ENCODE data around the gene DPYD. TPM values are rescaled to one million over a fixed set of nuclear protein-coding genes. Genes with fewer than 3 reads are reported as not detected.

The DPYD gene
- total and polyA plus RNA-seq, 9 of the 15 experiments (the other 6 are each of a cell fraction or from before 2014, with no cell fraction given), result 0.03 to 0.25 (median 0.08) TPM; not detected in 2

DNA sequence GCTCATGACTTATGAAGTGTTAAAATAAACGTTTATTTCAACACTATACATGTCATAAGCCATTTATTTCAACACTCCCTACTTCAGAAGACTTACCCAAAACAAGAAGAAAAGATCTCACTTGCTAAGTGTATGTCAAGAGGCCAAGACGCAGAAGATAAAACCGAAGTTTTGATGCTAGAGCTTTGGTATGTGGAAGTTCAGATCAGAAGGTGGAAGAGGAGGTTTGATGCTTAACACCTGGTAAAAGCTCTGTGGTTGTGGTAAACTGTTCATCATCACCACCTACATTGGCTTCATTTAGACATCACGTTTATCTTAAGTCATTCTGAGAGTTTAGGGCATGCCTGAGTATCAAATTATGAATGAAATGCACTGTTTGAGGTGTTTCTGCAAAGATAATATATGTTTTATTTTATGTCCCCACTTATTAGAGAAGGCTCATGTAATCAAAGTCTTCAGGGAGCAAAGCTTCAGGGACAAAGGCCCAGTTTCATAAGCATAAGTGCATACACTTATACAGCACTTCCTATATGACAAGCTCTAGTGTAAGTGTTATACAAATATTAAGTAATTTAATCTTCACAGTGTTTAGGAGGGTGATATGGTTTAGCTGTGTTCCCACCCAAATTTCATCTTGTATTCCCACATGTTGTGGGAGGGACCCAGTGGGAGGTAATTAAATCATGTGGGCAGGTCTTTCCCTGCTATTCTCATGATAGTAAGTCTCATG, 665.9 kb downstream of the DPYD start:
- Histone ChIP-seq H3K27me3 (ENCODE audit: control insufficient read depth in 2 of 2, insufficient read depth in 2 of 2, low read length in 2 of 2) (no peaks in the 10 kb centered on the region), H4K20me1 (replicated peaks; ENCODE audit: control insufficient read depth, insufficient read depth, low read length) (no peaks in the 10 kb centered on the region), H3K4me3 (no peak overlapping the region), H3K4me2 (ENCODE audit: insufficient read depth, low read length) (no peak overlapping the region), H3K27ac (ENCODE audit: extremely low read depth, low read depth, low read length) (no peak overlapping the region), H3K9me3 (replicated peaks; ENCODE audit: control insufficient read depth, insufficient read depth, low read depth, low read length) (no peaks in the 10 kb centered on the region), H3K9me1 (ENCODE audit: control insufficient read depth, insufficient read depth, low read length) (no peaks in the 10 kb centered on the region), H2AFZ (ENCODE audit: low read depth, low read length) (no peak overlapping the region), H3K36me3 (ENCODE audit: control insufficient read depth, insufficient read depth, low read length) (no peaks in the 10 kb centered on the region), H3K4me1 (replicated peaks in 1 of 2; ENCODE audit: control insufficient read depth in 2 of 2, insufficient read depth in 2 of 2, low read length in 2 of 2) (no peaks in the 10 kb centered on the region), H3K79me2 (ENCODE audit: control insufficient read depth, insufficient read depth, low read length) (no peaks in the 10 kb centered on the region), H3K9ac (ENCODE audit: insufficient read depth in 1 of 2, low read depth in 2 of 2, low read length in 2 of 2) (no peak overlapping the region)
- in situ Hi-C loops (cut with MboI), result no loop called here
- 0% methylated on average over 4 of the region's 4 CpGs for WGBS (ENCODE audit: insufficient coverage, low coverage, missing lambda C conversion rate)
- DNase-seq (ENCODE audit: extremely low read depth in 1 of 4, low spot score in 3 of 4), result no peak
- intact Hi-C loops (cut with micrococcal nuclease), result no loop called here
- no TSS peak for BruUV-seq (replicated peaks)
- ChIA-PET POLR2A (no interaction called here), CTCF (ENCODE audit: low intra/inter-chr PET ratio) (no interaction called here)
- no peak for TF ChIP-seq GATA2 (CRISPR knock-in tag; IDR thresholded peaks at IDR 0.05)
- TF ChIP-seq NR4A1 (CRISPR knock-in tag; IDR thresholded peaks at IDR 0.05), result no peak
- no peak for TF ChIP-seq NR4A1 (tag; IDR thresholded peaks at IDR 0.05)
- TF ChIP-seq, protein P1, sequence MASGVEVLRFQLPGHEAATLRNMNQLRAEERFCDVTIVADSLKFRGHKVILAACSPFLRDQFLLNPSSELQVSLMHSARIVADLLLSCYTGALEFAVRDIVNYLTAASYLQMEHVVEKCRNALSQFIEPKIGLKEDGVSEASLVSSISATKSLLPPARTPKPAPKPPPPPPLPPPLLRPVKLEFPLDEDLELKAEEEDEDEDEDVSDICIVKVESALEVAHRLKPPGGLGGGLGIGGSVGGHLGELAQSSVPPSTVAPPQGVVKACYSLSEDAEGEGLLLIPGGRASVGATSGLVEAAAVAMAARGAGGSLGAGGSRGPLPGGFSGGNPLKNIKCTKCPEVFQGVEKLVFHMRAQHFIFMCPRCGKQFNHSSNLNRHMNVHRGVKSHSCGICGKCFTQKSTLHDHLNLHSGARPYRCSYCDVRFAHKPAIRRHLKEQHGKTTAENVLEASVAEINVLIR (CRISPR knock-in tag; IDR thresholded peaks at IDR 0.05), result no peak
- TF ChIP-seq ZNF589 (CRISPR knock-in tag; IDR thresholded peaks at IDR 0.05; ENCODE audit: low read depth), result no peak
- TF ChIP-seq, protein P2, sequence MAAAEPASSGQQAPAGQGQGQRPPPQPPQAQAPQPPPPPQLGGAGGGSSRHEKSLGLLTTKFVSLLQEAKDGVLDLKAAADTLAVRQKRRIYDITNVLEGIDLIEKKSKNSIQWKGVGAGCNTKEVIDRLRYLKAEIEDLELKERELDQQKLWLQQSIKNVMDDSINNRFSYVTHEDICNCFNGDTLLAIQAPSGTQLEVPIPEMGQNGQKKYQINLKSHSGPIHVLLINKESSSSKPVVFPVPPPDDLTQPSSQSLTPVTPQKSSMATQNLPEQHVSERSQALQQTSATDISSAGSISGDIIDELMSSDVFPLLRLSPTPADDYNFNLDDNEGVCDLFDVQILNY (CRISPR knock-in tag; IDR thresholded peaks at IDR 0.05), result no peak
- TF ChIP-seq ZNF780A (CRISPR knock-in tag; IDR thresholded peaks at IDR 0.05), result no peak
- no peak for TF ChIP-seq BHLHE40 (IDR thresholded peaks at IDR 0.05; ENCODE audit: low read length)
- TF ChIP-seq, protein P3, sequence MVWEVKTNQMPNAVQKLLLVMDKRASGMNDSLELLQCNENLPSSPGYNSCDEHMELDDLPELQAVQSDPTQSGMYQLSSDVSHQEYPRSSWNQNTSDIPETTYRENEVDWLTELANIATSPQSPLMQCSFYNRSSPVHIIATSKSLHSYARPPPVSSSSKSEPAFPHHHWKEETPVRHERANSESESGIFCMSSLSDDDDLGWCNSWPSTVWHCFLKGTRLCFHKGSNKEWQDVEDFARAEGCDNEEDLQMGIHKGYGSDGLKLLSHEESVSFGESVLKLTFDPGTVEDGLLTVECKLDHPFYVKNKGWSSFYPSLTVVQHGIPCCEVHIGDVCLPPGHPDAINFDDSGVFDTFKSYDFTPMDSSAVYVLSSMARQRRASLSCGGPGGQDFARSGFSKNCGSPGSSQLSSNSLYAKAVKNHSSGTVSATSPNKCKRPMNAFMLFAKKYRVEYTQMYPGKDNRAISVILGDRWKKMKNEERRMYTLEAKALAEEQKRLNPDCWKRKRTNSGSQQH (CRISPR knock-in tag; IDR thresholded peaks at IDR 0.05), result no peak
- TF ChIP-seq DDX20 (tag; IDR thresholded peaks at IDR 0.05; ENCODE audit: low read depth), result no peak
- TF ChIP-seq ZNF75A (CRISPR knock-in tag; IDR thresholded peaks at IDR 0.05), result no peak
- no peak for TF ChIP-seq WHSC1 (IDR thresholded peaks at IDR 0.05; ENCODE audit: low read length)
- TF ChIP-seq, protein P4, sequence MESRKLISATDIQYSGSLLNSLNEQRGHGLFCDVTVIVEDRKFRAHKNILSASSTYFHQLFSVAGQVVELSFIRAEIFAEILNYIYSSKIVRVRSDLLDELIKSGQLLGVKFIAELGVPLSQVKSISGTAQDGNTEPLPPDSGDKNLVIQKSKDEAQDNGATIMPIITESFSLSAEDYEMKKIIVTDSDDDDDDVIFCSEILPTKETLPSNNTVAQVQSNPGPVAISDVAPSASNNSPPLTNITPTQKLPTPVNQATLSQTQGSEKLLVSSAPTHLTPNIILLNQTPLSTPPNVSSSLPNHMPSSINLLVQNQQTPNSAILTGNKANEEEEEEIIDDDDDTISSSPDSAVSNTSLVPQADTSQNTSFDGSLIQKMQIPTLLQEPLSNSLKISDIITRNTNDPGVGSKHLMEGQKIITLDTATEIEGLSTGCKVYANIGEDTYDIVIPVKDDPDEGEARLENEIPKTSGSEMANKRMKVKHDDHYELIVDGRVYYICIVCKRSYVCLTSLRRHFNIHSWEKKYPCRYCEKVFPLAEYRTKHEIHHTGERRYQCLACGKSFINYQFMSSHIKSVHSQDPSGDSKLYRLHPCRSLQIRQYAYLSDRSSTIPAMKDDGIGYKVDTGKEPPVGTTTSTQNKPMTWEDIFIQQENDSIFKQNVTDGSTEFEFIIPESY (CRISPR knock-in tag; IDR thresholded peaks at IDR 0.05), result no peak
- FAIRE-seq, result no peak
- ATAC-seq, result no peak
